ENCODE data around the gene LIF.
A peak's percentile ranks its signal among the peaks of the same experiment; 100 is the strongest.

Gene LIF

GRCh38 chr22:30245985-30246813 is at the start of gene LIF:
Gene LIF (minus strand): TSS chr22:30246759. CDS start chr22:30246695, 64 bp downstream.
- DNase-seq = no peak

- no peak for DNase-seq
Observed at GRCh38 chr22:30296324-30296723, 49.8 kb upstream of the LIF start.

GRCh38 chr22:30295576-30295975 is 49.0 kb upstream of the LIF start:
- DNase-seq = no peak

GRCh38 chr22:30294830-30295229 is 48.3 kb upstream of the LIF start:
- DNase-seq = no peak

- no peak for DNase-seq
Observed at GRCh38 chr22:30294066-30294465, 47.5 kb upstream of the LIF start.

- DNase-seq = no peak
Observed at GRCh38 chr22:30293026-30293425, 46.5 kb upstream of the LIF start.

- DNase-seq = no peak
Observed at GRCh38 chr22:30292069-30292970, 45.8 kb upstream of the LIF start.

- DNase-seq = no peak
Observed at GRCh38 chr22:30291058-30291892, 44.7 kb upstream of the LIF start.

GRCh38 chr22:30290342-30291057 is 43.9 kb upstream of the LIF start:
- DNase-seq = no peak

GRCh38 chr22:30289980-30290313 is 43.4 kb upstream of the LIF start:
- no peak for DNase-seq

GRCh38 chr22:30289141-30289979 is 42.8 kb upstream of the LIF start, which contains the start of gene CASTOR1:
Gene CASTOR1 (minus strand): TSS chr22:30289505. CDS start chr22:30289497, 8 bp downstream.
- peak; percentile 65 to 67 for DNase-seq

GRCh38 chr22:30288419-30289140 is 42.0 kb upstream of the LIF start:
- DNase-seq = no peak

GRCh38 chr22:30287648-30288418 is 41.3 kb upstream of the LIF start:
- peak; percentile 68 to 73 for DNase-seq

GRCh38 chr22:30286813-30287647 is 40.5 kb upstream of the LIF start:
- peak; percentile 42 to 52 for DNase-seq

GRCh38 chr22:30286331-30286730 is 39.8 kb upstream of the LIF start:
- no peak for DNase-seq

- no peak for DNase-seq
Observed at GRCh38 chr22:30285846-30286200, 39.3 kb upstream of the LIF start.

GRCh38 chr22:30285176-30285845 is 38.8 kb upstream of the LIF start:
- DNase-seq = no peak

GRCh38 chr22:30284666-30285065 is 38.1 kb upstream of the LIF start:
- DNase-seq = no peak

Data from AML-193 (cell line).